Mesendoderm (in vitro differentiated cells): ENCODE measurements around the gene RASAL2.

ENCODE experiments used
- DNase-seq: peaks from one replicate; pipeline ENCODE4 v3.0.0; 2013
- H2AK5ac ChIP-seq: 2 replicates; pipeline ENCODE4 v1.6.1; 2013; ENCODE audit warnings: low read length, inconsistent platforms
- H2BK120ac ChIP-seq: 2 replicates; pipeline ENCODE4 v1.6.1; 2013; ENCODE audit warnings: low read depth, mild to moderate bottlenecking, low read length, moderate library complexity, mixed read lengths
- H2BK15ac ChIP-seq: replicated peaks from 2 replicates; pipeline ENCODE4 v1.6.1; 2013; ENCODE audit warnings: low read depth, mild to moderate bottlenecking, moderate library complexity
- H2BK5ac ChIP-seq: 2 replicates; pipeline ENCODE4 v1.6.1; 2013; ENCODE audit warnings: low read length, inconsistent platforms
- H3K18ac ChIP-seq: 2 replicates; pipeline ENCODE4 v1.6.1; 2013; ENCODE audit warnings: mild to moderate bottlenecking, low read length, mixed read lengths
- H3K23ac ChIP-seq: one replicate; pipeline ENCODE4 v1.6.1; 2013; ENCODE audit warnings: low read length
- H3K27ac ChIP-seq: 2 replicates; pipeline ENCODE4 v1.5.1; 2013; ENCODE audit warnings: low read depth, mild to moderate bottlenecking, inconsistent platforms, low read length, moderate library complexity
- H3K27me3 ChIP-seq: 2 replicates; pipeline ENCODE4 v1.6.1; 2013; ENCODE audit warnings: low read length, control low read depth, mild to moderate bottlenecking, inconsistent platforms; ENCODE audit not compliant: insufficient read depth, poor library complexity
- H3K36me3 ChIP-seq: 2 replicates; pipeline ENCODE4 v1.6.1; 2013; ENCODE audit warnings: low read length, inconsistent platforms; ENCODE audit not compliant: control insufficient read depth, insufficient read depth
- H3K4ac ChIP-seq: one replicate; pipeline ENCODE4 v1.6.1; 2013; ENCODE audit warnings: low read depth, mild to moderate bottlenecking, low read length, moderate library complexity
- H3K4me1 ChIP-seq: 2 replicates; pipeline ENCODE4 v1.6.1; 2013; ENCODE audit warnings: low read depth, low read length, inconsistent platforms; ENCODE audit not compliant: control insufficient read depth
- H3K4me2 ChIP-seq: 2 replicates; pipeline ENCODE4 v1.6.1; 2013; ENCODE audit warnings: low read length
- H3K4me3 ChIP-seq: 2 replicates; pipeline ENCODE4 v1.5.1; 2013; ENCODE audit warnings: mild to moderate bottlenecking, low read length
- H3K56ac ChIP-seq: one replicate; pipeline ENCODE4 v1.6.1; 2013; ENCODE audit warnings: low read length
- H3K79me1 ChIP-seq: 2 replicates; pipeline ENCODE4 v1.6.1; 2013; ENCODE audit warnings: low read length, inconsistent platforms
- H3K79me2 ChIP-seq: 2 replicates; pipeline ENCODE4 v1.6.1; 2013; ENCODE audit warnings: mild to moderate bottlenecking, low read length; ENCODE audit not compliant: control insufficient read depth, insufficient read depth
- H3K9ac ChIP-seq: 2 replicates; pipeline ENCODE4 v1.6.1; 2013; ENCODE audit warnings: low read length, inconsistent platforms
- H4K5ac ChIP-seq: one replicate; pipeline ENCODE4 v1.6.1; 2013; ENCODE audit warnings: low read length
- H4K8ac ChIP-seq: one replicate; pipeline ENCODE4 v1.6.1; 2013; ENCODE audit warnings: low read depth, mild to moderate bottlenecking, control low read depth, low read length, moderate library complexity
- WGBS: extraction: QIAGEN DNeasy Blood & Tissue Kit; methylation state at CpG from one replicate; pipeline ENCODE4 v1.1.7; 2013; ENCODE audit warnings: low lambda C conversion rate, missing lambda C conversion rate; ENCODE audit not compliant: insufficient coverage; ENCODE audit errors: extremely low coverage; 5-methylcytosine and 5-hydroxymethylcytosine counted together

Gene RASAL2

DNA sequence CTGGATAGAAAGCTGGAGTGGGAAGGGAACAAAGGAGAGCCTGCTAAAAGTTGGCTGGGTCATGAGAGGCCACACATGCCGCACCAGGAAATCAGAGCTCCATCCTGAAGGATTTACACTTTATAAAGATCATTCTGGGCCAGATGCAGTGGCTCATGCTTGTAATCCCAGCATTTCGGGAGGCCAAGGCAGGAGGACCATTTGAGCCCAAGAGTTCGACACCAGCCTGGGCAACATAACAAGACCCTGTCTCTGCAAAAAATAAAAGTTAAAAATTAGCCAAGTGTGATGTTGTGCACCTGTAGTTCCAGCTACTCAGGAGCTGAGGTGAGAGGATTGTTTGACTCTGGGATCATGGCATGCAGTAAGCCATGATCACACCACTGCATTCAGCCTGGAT is 28.7 kb upstream of the RASAL2 start:
- no peak overlapping the region for H3K23ac ChIP-seq
- no peak overlapping the region for H3K9ac ChIP-seq
- H4K8ac ChIP-seq = no peak overlapping the region
- no peak overlapping the region for H3K4ac ChIP-seq
- no peak overlapping the region for H2AK5ac ChIP-seq
- no peak overlapping the region for H3K4me3 ChIP-seq
- no peak overlapping the region for H3K18ac ChIP-seq
- H4K5ac ChIP-seq = no peak overlapping the region
- peaks cover 6% of the 10 kb centered on the region for H3K4me1 ChIP-seq
- WGBS = no CpG with 5 or more reads among the region's 3 CpGs
- H3K56ac ChIP-seq = no peak overlapping the region
- H3K4me2 ChIP-seq = no peak overlapping the region
- H2BK15ac ChIP-seq = no peak overlapping the region
- no peak overlapping the region for H3K27ac ChIP-seq
- H2BK120ac ChIP-seq = no peak overlapping the region
- no peak overlapping the region for H2BK5ac ChIP-seq
- H3K79me1 ChIP-seq = no peaks in the 10 kb centered on the region
- DNase-seq = no peak
- H3K79me2 ChIP-seq = no peaks in the 10 kb centered on the region
- H3K36me3 ChIP-seq = no peaks in the 10 kb centered on the region
- H3K27me3 ChIP-seq = no peaks in the 10 kb centered on the region

GRCh38 chr1:178066296-178066907 is 27.5 kb upstream of the RASAL2 start:
- Histone ChIP-seq H3K27ac (no peak overlapping the region), H2BK120ac (no peak overlapping the region), H3K4ac (no peak overlapping the region), H4K5ac (no peak overlapping the region), H3K9ac (no peak overlapping the region), H3K18ac (no peak overlapping the region), H4K8ac (no peak overlapping the region), H3K23ac (no peak overlapping the region), H3K36me3 (no peaks in the 10 kb centered on the region), H3K27me3 (no peaks in the 10 kb centered on the region), H2BK5ac (no peak overlapping the region), H3K4me3 (no peak overlapping the region), H3K79me1 (no peaks in the 10 kb centered on the region), H3K56ac (no peak overlapping the region), H3K4me2 (no peak overlapping the region), H2AK5ac (no peak overlapping the region), H2BK15ac (no peak overlapping the region), H3K79me2 (no peaks in the 10 kb centered on the region), H3K4me1 (peaks cover 2% of the 10 kb centered on the region)
- no peak for DNase-seq
- no CpG with 5 or more reads among the region's 8 CpGs for WGBS

DNA sequence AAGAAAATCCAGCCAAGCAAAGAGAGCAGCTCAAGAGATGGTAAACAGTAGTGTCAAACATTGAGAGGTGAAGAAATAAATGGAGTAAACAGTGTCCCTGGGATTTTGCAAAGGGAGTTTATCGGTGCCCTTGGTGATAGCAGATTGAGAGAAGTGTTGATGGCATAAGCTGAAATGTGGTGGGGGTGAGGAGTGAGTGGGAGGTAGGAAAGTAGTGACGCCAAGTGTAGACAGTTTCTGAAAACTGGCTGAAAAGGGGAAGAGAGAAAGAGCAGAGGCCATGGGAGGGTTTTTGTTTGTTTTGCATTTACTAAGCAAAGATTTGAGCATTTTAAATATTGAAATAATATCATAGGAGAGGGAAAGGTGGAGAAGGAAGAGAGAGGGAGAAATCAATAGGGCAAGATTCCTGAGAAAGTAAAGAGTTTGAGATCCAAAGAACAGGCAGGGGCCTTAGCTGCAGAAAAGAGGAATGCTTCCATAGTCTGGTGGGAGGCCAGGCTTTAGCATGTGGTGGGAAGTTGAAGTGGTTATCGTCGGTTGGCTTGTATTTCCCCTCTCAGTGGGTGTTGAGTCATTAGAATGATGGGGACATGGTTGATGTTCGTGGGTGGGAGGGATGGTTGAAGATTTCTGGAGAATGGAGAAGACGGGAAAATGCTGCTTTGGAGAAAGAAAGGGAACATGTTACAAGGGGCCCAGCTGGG is 26.8 kb upstream of the RASAL2 start:
- H2BK15ac ChIP-seq = no peak overlapping the region
- no peak overlapping the region for H3K27ac ChIP-seq
- H3K36me3 ChIP-seq = no peaks in the 10 kb centered on the region
- H3K4me3 ChIP-seq = no peak overlapping the region
- no peak overlapping the region for H3K4ac ChIP-seq
- no peaks in the 10 kb centered on the region for H3K79me2 ChIP-seq
- H2AK5ac ChIP-seq = no peak overlapping the region
- H3K4me2 ChIP-seq = no peak overlapping the region
- no peak overlapping the region for H4K8ac ChIP-seq
- WGBS = 100% methylated on average over 1 of the region's 6 CpGs
- H2BK5ac ChIP-seq = no peak overlapping the region
- H3K18ac ChIP-seq = no peak overlapping the region
- no peak overlapping the region for H3K9ac ChIP-seq
- no peak overlapping the region for H4K5ac ChIP-seq
- no peaks in the 10 kb centered on the region for H3K79me1 ChIP-seq
- H3K27me3 ChIP-seq = no peaks in the 10 kb centered on the region
- H3K56ac ChIP-seq = no peak overlapping the region
- DNase-seq = no peak
- peaks cover 2% of the 10 kb centered on the region for H3K4me1 ChIP-seq
- no peak overlapping the region for H2BK120ac ChIP-seq
- H3K23ac ChIP-seq = no peak overlapping the region

DNA sequence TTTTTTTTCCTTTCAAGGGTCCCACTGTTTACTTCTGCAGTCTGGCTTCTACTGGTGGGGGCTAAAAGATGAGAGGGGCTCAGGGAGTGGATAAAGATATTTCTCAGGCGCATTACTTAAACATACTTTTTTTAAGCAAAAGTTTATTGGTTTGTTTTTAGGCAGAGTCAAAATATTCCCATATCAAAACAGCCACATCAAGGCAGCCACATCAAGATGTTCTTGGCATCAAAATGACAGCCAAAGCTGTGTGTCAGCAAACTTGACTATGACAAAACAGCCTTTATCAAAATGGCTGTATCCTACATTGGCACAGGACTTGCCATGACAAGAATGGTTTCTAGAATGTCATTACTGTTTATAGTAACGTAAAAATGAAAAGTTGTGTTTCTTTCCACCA is 22.1 kb upstream of the RASAL2 start:
- Histone ChIP-seq H3K4me1 (peaks cover 2% of the 10 kb centered on the region), H3K79me2 (no peaks in the 10 kb centered on the region), H4K5ac (no peak overlapping the region), H2BK120ac (no peak overlapping the region), H3K4me2 (no peak overlapping the region), H3K27me3 (no peaks in the 10 kb centered on the region), H3K9ac (no peak overlapping the region), H2BK15ac (no peak overlapping the region), H3K56ac (no peak overlapping the region), H3K4me3 (no peak overlapping the region), H3K4ac (no peak overlapping the region), H2BK5ac (no peak overlapping the region), H3K18ac (no peak overlapping the region), H3K23ac (no peak overlapping the region), H3K36me3 (no peaks in the 10 kb centered on the region), H4K8ac (no peak overlapping the region), H3K79me1 (no peaks in the 10 kb centered on the region), H3K27ac (no peak overlapping the region), H2AK5ac (no peak overlapping the region)
- no CpG with 5 or more reads among the region's 2 CpGs for WGBS
- DNase-seq = no peak

GRCh38 chr1:178072326-178072725 is 21.6 kb upstream of the RASAL2 start:
- Histone ChIP-seq H3K9ac (no peak overlapping the region), H2BK120ac (no peak overlapping the region), H3K4me1 (peaks cover 2% of the 10 kb centered on the region), H3K27me3 (no peaks in the 10 kb centered on the region), H2BK15ac (no peak overlapping the region), H4K8ac (no peak overlapping the region), H2BK5ac (no peak overlapping the region), H3K79me2 (no peaks in the 10 kb centered on the region), H3K4me2 (no peak overlapping the region), H3K56ac (no peak overlapping the region), H4K5ac (no peak overlapping the region), H2AK5ac (no peak overlapping the region), H3K36me3 (no peaks in the 10 kb centered on the region), H3K23ac (no peak overlapping the region), H3K18ac (no peak overlapping the region), H3K4ac (no peak overlapping the region), H3K27ac (no peak overlapping the region), H3K79me1 (no peaks in the 10 kb centered on the region), H3K4me3 (no peak overlapping the region)
- DNase-seq = no peak

- H2AK5ac ChIP-seq = no peak overlapping the region
- no peaks in the 10 kb centered on the region for H3K79me1 ChIP-seq
- no peaks in the 10 kb centered on the region for H3K36me3 ChIP-seq
- no peak overlapping the region for H2BK5ac ChIP-seq
- H3K56ac ChIP-seq = no peak overlapping the region
- no peak overlapping the region for H3K18ac ChIP-seq
- H3K27me3 ChIP-seq = no peaks in the 10 kb centered on the region
- no peak overlapping the region for H3K4me2 ChIP-seq
- no peak overlapping the region for H3K23ac ChIP-seq
- no peak overlapping the region for H3K9ac ChIP-seq
- H2BK120ac ChIP-seq = no peak overlapping the region
- no peak overlapping the region for H3K27ac ChIP-seq
- no peaks in the 10 kb centered on the region for H3K79me2 ChIP-seq
- H4K8ac ChIP-seq = no peak overlapping the region
- H4K5ac ChIP-seq = no peak overlapping the region
- H3K4ac ChIP-seq = no peak overlapping the region
- DNase-seq = no peak
- H3K4me3 ChIP-seq = no peak overlapping the region
- H3K4me1 ChIP-seq = no peaks in the 10 kb centered on the region
- no peak overlapping the region for H2BK15ac ChIP-seq
Observed at GRCh38 chr1:178075333-178075732, 18.6 kb upstream of the RASAL2 start.
